ENCODE results near the gene LMNA.
"Not testable (repeated sequence)": the region's sequence is repeated elsewhere in the genome, so short reads cannot be mapped to it uniquely, and the experiment has no call there.

Gene LMNA

DNA sequence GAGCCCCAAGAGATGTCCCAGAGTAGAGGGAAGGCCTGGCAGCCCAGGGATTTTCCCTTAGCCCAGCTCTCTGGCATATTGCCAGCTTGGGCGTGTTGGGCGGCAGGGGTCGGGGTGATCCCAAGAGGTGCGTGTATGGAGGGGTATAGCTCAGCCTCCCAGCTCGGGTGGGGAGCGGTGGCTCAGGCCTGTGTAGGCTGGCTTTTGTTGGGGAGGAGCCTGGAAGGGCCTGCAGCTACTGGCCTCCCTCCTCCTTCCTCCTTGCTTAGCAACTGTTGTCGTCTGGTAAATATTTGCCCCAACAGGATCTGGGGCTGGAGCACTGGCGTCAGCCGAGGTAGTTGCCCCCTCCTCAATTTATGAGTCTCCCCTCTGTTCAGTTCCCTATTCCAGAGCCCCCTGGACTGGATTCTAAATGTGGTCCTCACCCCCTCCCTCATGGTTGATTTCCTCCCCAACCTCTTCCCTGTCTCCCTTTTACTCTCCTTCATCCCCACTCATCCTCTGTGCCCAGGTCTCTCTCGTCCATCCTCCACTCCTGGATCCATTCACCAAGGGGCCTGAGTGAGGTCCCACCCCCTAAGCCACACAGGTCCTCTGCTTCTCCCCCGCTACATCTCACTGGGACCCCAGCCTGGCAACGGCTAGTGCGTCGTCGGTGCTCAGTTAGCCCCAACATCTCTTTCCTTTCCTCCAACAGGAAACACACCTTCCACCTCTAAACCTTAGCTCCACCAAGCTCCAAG is 10.3 kb upstream of the LMNA start:
- no peak for DNase-seq (ENCODE audit: low read depth in 2 of 2, low spot score in 1 of 2)

GRCh38 chr1:156104861-156105832 is 9.4 kb upstream of the LMNA start:
- no peak for DNase-seq (ENCODE audit: low read depth in 2 of 2, low spot score in 1 of 2)

DNA sequence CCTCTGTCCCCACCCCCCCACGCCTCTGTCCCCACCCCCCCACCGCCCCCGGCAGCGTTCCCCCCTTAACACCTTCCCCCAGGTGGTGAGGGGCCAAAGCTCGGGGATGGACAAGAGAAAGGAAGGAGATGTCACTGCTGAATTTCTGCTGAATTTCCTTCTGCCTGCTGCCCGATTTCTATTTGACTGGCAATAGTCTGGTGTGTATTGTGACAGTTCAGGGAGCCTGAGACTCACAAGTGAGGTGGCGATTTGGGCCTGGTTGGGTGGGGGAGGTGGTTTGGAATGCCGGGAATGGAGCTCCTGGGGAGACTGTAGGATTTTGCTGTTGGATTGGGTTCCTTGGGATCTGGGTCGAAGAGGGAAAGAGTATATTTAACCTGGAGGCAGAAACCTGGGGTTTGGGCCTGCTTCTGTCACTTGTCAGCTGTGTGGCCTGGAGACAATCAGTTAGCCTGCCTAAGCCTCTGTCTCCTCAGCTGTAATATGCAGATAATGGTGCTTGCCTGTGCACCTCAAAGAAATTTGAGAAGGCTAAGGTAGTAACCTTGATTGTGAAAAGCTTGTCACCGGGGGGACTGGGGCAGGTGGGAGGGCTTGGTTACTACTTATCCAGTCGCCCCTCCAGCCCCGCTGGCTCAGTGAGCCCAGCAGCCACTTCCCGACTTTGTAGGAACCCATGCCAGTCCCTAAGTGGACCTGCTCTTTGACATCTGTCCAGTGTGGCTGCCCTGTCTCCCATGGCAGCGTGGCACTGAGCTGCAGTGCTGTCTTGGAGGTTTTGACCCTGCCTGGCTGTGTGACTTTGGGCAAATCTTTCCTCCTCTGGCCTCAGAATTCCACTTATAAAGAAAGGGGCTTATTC is 7.7 kb upstream of the LMNA start:
- DNase-seq (ENCODE audit: low read depth in 2 of 2, low spot score in 1 of 2): no peak

GRCh38 chr1:156108057-156108456 is 6.5 kb upstream of the LMNA start:
- DNase-seq (ENCODE audit: low read depth in 2 of 2, low spot score in 1 of 2): no peak

DNA sequence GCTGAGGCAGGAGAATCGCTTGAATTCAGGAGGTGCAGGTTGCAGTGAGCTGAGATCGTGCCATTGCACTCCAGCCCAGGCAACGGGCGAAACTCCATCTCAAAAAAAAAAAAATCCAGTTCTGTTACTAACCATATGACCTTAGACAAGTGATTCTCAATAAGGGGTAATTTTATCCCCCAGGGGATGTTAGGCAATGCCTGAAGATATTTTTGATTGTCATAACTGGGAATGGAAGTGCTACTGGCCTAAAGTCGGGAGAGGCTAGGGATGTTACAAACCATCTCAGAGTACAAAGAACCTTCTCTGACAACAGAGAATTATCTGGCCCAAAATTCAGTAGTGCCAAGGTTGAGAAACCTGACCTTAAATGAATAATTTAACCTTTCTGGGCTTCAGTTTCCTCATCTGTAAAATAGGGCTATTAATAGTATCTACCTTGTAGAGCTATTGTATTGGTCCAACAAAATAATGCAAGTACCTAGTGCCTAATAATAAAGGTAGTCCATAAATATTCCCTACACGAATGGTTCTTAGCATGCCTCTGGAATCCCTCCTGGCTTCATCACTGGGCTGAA is 5.8 kb upstream of the LMNA start:
- no peak for DNase-seq (ENCODE audit: low read depth in 2 of 2, low spot score in 1 of 2)

DNA sequence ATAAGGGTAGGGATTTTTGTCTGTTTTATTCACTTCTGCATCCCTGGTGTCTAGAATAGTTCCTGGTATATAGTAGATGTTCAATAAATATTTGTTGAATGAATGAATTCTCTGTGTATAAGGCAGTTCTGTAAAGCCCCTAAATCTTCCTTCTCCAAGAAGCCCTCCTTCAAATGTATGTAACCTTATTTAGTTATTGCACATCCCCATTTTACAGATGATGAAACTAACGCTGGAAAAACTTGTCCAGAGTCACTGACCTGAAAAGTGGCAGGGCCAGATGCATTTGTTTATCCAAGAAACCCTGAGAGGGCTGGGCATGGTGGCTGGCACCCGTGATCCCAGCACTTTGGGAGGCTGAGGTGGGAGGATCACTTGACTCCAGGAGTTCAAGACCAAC is 4.3 kb upstream of the LMNA start:
- no peak for DNase-seq (ENCODE audit: low read depth in 2 of 2, low spot score in 1 of 2)

- DNase-seq (ENCODE audit: low read depth in 2 of 2, low spot score in 1 of 2): no peak
Measured at GRCh38 chr1:156111355-156111962, 3.1 kb upstream of the LMNA start.

DNA sequence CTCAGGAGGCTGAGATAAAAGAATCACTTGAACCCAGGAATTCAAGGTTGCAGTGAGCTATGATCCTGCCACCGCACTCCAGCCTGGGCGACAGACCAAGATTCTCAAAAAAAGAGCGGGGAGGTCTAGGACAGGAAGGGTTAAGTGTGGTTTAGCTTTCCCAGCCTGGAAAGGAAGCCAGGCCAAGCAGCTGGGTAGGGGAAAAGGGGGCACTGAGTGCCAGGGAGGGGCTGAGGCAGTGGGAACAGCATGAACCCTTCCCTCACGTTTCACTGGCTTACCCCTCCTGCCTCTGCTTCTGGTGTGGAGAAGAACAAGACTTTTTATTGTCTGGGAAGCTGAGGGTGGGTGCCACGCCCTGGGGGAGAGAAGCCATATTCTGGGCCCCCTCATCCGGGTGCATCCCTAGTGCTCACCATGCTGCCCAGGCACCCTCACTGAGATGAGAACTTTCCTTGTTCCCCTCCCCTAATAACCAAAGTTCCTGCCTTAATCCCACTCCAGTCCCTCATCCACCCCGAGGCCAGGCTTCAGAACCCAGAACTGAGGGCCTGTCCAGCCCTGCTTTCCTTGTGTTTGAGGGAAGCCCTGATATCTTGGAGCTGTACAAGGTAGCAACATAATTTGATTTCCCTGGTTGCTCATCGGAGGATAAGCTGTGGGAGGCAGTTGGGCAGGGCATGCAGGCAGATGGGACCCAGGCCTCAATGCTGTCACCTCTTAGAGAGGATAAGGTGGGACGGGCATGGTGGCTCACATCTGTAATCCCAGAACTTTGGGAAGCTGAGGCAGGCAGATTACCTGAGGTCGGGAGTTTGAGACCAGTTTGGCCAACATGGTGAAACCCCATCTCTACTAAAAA is 2.0 kb upstream of the LMNA start:
- no peak for DNase-seq (ENCODE audit: low read depth in 2 of 2, low spot score in 1 of 2)

DNA sequence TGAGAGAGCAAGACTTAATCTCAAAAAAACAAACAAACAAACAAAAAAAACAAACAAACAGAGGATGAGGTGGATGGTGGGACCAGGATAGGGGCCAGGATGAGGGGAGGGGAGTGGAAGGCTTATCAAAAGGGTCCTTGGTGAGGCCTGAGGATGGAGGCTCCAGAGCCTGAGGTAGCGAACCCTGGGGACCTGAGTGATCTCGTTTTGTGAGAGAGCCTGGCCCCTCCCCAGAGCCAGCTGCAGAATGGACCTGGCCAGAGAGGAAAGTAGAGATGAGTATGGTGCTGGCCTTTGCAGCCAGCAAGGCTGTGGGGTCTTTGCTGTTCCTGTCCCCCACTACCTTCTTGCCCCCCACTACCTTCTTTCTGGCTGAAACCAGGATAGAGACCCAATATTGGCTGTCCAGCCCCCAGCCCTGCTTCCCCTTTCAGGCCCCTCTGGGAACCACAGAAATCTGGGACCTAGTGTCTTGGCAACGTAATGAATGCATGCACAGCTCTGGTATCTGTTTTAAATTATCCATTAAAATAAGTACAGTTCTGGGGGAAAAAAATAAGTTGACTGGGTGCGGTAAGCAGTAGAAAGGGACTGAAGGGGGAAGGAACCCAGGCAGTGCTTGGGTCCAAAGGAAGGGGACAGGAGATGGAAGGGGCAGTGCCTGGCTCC is 1.1 kb upstream of the LMNA start:
- DNase-seq (ENCODE audit: low read depth in 2 of 2, low spot score in 1 of 2): no peak

GRCh38 chr1:156114919-156115513 is 505 bp downstream of the LMNA start:
- no peak for DNase-seq (ENCODE audit: low read depth in 2 of 2, low spot score in 1 of 2)

- no peak for DNase-seq (ENCODE audit: low read depth in 2 of 2, low spot score in 1 of 2)
Measured at GRCh38 chr1:156115514-156116374, 1.2 kb downstream of the LMNA start.

GRCh38 chr1:156116731-156117130 is 2.2 kb downstream of the LMNA start:
- not testable (repeated sequence) for DNase-seq (ENCODE audit: low read depth in 2 of 2, low spot score in 1 of 2)

GRCh38 chr1:156117414-156118176 is 3.1 kb downstream of the LMNA start:
- no peak for DNase-seq (ENCODE audit: low read depth in 2 of 2, low spot score in 1 of 2)

DNA sequence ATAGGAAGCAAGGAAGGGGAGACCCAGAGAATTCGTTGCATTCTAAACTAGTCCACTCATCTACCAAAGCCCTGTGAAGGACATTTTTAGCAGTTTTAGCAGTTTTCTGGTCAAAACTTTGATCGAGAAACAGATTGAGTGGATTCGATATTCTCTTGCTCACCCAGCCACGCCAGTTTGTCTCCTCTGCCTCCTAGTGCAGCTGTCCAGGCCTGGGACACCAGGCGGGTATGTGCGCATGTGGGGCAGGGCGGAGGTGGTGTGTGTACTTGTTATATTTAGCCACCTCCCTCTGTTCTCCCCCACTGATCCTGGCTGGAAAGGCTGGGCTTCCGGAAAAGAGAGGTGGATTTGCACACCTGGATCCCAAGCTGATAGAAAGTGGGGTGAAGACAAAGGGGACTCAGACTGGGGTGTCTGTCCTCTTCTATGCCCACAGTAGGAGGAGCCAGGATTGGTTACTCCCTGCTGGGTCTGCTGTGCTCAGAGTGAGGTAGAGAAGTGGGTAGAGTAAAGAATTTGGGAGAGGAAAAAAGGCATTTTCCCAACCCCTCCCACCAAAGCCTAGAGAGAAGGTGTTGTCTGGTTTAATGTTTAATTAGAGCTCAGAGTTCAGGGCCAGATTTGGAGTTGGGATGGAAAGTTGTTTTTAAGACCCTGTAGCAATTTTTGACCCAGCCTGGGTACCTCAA is 3.8 kb downstream of the LMNA start:
- DNase-seq (ENCODE audit: low read depth in 2 of 2, low spot score in 1 of 2): no peak

GRCh38 chr1:156119503-156120209 is 5.1 kb downstream of the LMNA start:
- no peak for DNase-seq (ENCODE audit: low read depth in 2 of 2, low spot score in 1 of 2)

DNA sequence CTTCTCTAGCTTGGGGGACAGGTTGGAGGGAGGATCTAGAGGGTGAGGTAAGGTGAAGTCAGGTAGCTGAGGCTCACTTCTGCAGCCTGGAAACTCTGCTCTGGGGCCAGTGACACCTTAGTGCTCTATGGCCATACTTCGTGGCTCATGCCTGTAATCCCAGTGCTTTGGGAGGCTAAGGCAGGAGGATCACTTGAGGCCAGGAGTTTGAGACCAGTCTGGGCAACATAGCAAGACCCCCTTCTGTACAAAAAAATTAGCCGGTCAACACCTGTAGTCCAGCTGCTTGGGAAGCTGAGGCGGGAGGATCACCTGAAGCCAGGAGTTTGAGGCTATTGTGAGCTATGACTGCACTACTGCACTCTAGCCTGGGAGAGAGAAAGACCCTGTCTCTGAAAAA is 5.8 kb downstream of the LMNA start:
- DNase-seq (ENCODE audit: low read depth in 2 of 2, low spot score in 1 of 2): no peak
